SK-N-SH (cell line): ENCODE measurements around the gene NALCN.

Source experiments
- CHD2 ChIP-seq: fragments of 150-350 bp; IDR thresholded peaks from 2 replicates; pipeline ENCODE4 v1.6.1; 2018; ENCODE audit warnings: low read length; ENCODE audit not compliant: partially characterized antibody
- JUND ChIP-seq: IDR thresholded peaks from 2 replicates; pipeline ENCODE4 v1.4.0; 2012
- MXI1 ChIP-seq: IDR thresholded peaks from 2 replicates; pipeline ENCODE4 v1.6.1; 2012; ENCODE audit warnings: mild to moderate bottlenecking, low read depth, low read length, improper control_type of control experiment
- POLR2AphosphoS5 ChIP-seq: IDR thresholded peaks from 2 replicates; pipeline ENCODE4 v1.6.1; 2012; ENCODE audit warnings: low read depth, low read length
- SMC3 ChIP-seq: IDR thresholded peaks from 2 replicates; pipeline ENCODE4 v1.6.1; 2012; ENCODE audit warnings: low read depth, low read length, improper control_type of control experiment
- TF ChIP-seq, protein P1 (sequence below): fragments of 200-600 bp; sonication (generic); IDR thresholded peaks from 2 replicates; pipeline ENCODE4 v1.6.1; 2017; ENCODE audit warnings: antibody characterized with exemption, mild to moderate bottlenecking, moderate library complexity
- TF ChIP-seq, protein P2 (sequence below): IDR thresholded peaks from 2 replicates; pipeline ENCODE4; 2012

DNA sequence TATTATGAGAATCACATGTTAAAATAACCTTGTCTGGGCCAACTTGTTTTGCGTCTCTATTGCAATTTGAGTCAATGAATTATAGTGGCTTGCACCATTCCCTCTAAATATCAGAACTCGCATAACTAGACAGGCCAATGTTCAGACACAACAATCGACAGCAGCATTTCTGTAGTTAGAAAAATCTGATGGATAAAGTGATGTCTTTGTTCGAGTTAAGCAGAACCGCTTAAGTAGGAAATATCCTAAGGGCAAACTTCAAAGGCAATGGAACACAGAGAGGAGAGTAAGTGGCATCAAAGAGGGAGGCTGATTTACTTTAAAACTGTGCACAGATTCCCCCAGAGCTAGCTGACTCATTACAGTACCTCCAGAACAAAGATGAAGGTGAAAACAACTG is 333.9 kb downstream of the NALCN start:
- TF ChIP-seq, protein P1, sequence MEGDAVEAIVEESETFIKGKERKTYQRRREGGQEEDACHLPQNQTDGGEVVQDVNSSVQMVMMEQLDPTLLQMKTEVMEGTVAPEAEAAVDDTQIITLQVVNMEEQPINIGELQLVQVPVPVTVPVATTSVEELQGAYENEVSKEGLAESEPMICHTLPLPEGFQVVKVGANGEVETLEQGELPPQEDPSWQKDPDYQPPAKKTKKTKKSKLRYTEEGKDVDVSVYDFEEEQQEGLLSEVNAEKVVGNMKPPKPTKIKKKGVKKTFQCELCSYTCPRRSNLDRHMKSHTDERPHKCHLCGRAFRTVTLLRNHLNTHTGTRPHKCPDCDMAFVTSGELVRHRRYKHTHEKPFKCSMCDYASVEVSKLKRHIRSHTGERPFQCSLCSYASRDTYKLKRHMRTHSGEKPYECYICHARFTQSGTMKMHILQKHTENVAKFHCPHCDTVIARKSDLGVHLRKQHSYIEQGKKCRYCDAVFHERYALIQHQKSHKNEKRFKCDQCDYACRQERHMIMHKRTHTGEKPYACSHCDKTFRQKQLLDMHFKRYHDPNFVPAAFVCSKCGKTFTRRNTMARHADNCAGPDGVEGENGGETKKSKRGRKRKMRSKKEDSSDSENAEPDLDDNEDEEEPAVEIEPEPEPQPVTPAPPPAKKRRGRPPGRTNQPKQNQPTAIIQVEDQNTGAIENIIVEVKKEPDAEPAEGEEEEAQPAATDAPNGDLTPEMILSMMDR: no peak
- TF ChIP-seq SMC3: no peak
- TF ChIP-seq, protein P2, sequence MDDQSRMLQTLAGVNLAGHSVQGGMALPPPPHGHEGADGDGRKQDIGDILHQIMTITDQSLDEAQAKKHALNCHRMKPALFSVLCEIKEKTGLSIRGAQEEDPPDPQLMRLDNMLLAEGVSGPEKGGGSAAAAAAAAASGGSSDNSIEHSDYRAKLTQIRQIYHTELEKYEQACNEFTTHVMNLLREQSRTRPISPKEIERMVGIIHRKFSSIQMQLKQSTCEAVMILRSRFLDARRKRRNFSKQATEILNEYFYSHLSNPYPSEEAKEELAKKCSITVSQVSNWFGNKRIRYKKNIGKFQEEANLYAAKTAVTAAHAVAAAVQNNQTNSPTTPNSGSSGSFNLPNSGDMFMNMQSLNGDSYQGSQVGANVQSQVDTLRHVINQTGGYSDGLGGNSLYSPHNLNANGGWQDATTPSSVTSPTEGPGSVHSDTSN: no peak
- no peak for TF ChIP-seq CHD2
- no peak for TF ChIP-seq JUND
- TF ChIP-seq MXI1: no peak
- TF ChIP-seq POLR2AphosphoS5: no peak
